H9 (cell line): ENCODE measurements around the gene LPCAT1. TPM values are rescaled to one million over a fixed set of nuclear protein-coding genes. Genes with fewer than 3 reads are reported as not detected.

Source experiments
- DNase-seq: peaks from one replicate; pipeline ENCODE4 v3.0.0-alpha.2; 2017
- H2AFZ ChIP-seq: one replicate; pipeline ENCODE4 v1.6.1; 2013; ENCODE audit warnings: mild to moderate bottlenecking, low read length, control low read depth, moderate library complexity
- H2AK5ac ChIP-seq: 2 replicates; pipeline ENCODE4 v1.6.1; 2013; ENCODE audit warnings: low read length, control low read depth, mixed read lengths; ENCODE audit not compliant: insufficient read length
- H2BK120ac ChIP-seq: one replicate; pipeline ENCODE4 v1.6.1; 2013; ENCODE audit warnings: low read depth, mild to moderate bottlenecking, low read length, control low read depth, inconsistent platforms; ENCODE audit not compliant: poor library complexity, severe bottlenecking
- H2BK12ac ChIP-seq: 2 replicates; pipeline ENCODE4 v1.6.1; 2013; ENCODE audit warnings: low read length, control low read depth, mixed read lengths, low read depth; ENCODE audit not compliant: insufficient read length
- H2BK15ac ChIP-seq: 2 replicates; pipeline ENCODE4 v1.6.1; 2013; ENCODE audit warnings: low read depth, low read length, control low read depth
- H2BK20ac ChIP-seq: one replicate; pipeline ENCODE4 v1.6.1; 2013; ENCODE audit warnings: low read depth, mild to moderate bottlenecking, low read length, control low read depth, inconsistent platforms; ENCODE audit not compliant: poor library complexity, severe bottlenecking
- H2BK5ac ChIP-seq: 2 replicates; pipeline ENCODE4 v1.6.1; 2013; ENCODE audit warnings: low read length, control low read depth, mixed read lengths; ENCODE audit not compliant: insufficient read length
- H3K14ac ChIP-seq: 2 replicates; pipeline ENCODE4 v1.6.1; 2013; ENCODE audit warnings: low read length, control low read depth; ENCODE audit not compliant: insufficient read depth
- H3K18ac ChIP-seq: 2 replicates; pipeline ENCODE4 v1.6.1; 2013; ENCODE audit warnings: low read depth, mild to moderate bottlenecking, mixed read lengths, low read length, control low read depth; ENCODE audit not compliant: insufficient read length
- H3K23ac ChIP-seq: 2 replicates; pipeline ENCODE4 v1.6.1; 2013; ENCODE audit warnings: low read length, control low read depth, mixed read lengths, low read depth; ENCODE audit not compliant: insufficient read length
- H3K23me2 ChIP-seq: 2 replicates; pipeline ENCODE4 v1.6.1; 2013; ENCODE audit warnings: low read depth, mild to moderate bottlenecking, mixed read lengths, low read length, control low read depth; ENCODE audit not compliant: insufficient read length, poor library complexity, severe bottlenecking
- H3K27ac ChIP-seq: 2 replicates; pipeline ENCODE4 v1.5.1; 2013; ENCODE audit warnings: low read length, control low read depth, mixed read lengths, low read depth; ENCODE audit not compliant: insufficient read length
- H3K27me3 ChIP-seq: 2 replicates; pipeline ENCODE4 v1.6.1; 2013; ENCODE audit warnings: low read length, control low read depth, inconsistent platforms; ENCODE audit not compliant: insufficient read depth
- H3K4ac ChIP-seq: 2 replicates; pipeline ENCODE4 v1.6.1; 2013; ENCODE audit warnings: low read depth, mild to moderate bottlenecking, control low read depth, inconsistent platforms, low read length, moderate library complexity
- H3K4me1 ChIP-seq: 2 replicates; pipeline ENCODE4 v1.6.1; 2013; ENCODE audit warnings: low read length, control low read depth, inconsistent platforms; ENCODE audit not compliant: insufficient read depth
- H3K4me2 ChIP-seq: 2 replicates; pipeline ENCODE4 v1.6.1; 2013; ENCODE audit warnings: low read length, control low read depth, mixed read lengths; ENCODE audit not compliant: insufficient read length, insufficient read depth
- H3K56ac ChIP-seq: 2 replicates; pipeline ENCODE4 v1.6.1; 2013; ENCODE audit warnings: low read depth, mild to moderate bottlenecking, mixed read lengths, low read length, control low read depth; ENCODE audit not compliant: insufficient read length
- H3K79me1 ChIP-seq: 2 replicates; pipeline ENCODE4 v1.6.1; 2013; ENCODE audit warnings: low read depth, mild to moderate bottlenecking, moderate library complexity, low read length, control low read depth, inconsistent platforms; ENCODE audit not compliant: insufficient read depth, poor library complexity, severe bottlenecking
- H3K79me2 ChIP-seq: 2 replicates; pipeline ENCODE4 v1.6.1; 2013; ENCODE audit warnings: low read length, control low read depth, inconsistent platforms; ENCODE audit not compliant: insufficient read depth
- H3K9ac ChIP-seq: 2 replicates; pipeline ENCODE4 v1.6.1; 2013; ENCODE audit warnings: low read length, control low read depth, mixed read lengths; ENCODE audit not compliant: insufficient read length; ENCODE audit errors: extremely low read depth
- H3K9me3 ChIP-seq: one replicate; pipeline ENCODE4 v1.6.1; 2013; ENCODE audit warnings: low read depth, low read length, inconsistent platforms; ENCODE audit not compliant: control insufficient read depth
- H3T11ph ChIP-seq: one replicate; pipeline ENCODE4 v1.6.1; 2013; ENCODE audit warnings: mild to moderate bottlenecking, low read length, control low read depth, inconsistent platforms
- H4K20me1 ChIP-seq: one replicate; pipeline ENCODE4 v1.6.1; 2013; ENCODE audit not compliant: control insufficient read depth, insufficient read length, insufficient read depth
- H4K5ac ChIP-seq: 2 replicates; pipeline ENCODE4 v1.6.1; 2013; ENCODE audit warnings: low read depth, mild to moderate bottlenecking, mixed read lengths, low read length, control low read depth; ENCODE audit not compliant: insufficient read length
- H4K8ac ChIP-seq: replicated peaks from 2 replicates; pipeline ENCODE4 v1.6.1; 2013; ENCODE audit warnings: low read length, control low read depth, mixed read lengths, low read depth; ENCODE audit not compliant: insufficient read length
- H4K91ac ChIP-seq: 2 replicates; pipeline ENCODE4 v1.6.1; 2013; ENCODE audit warnings: low read depth, mild to moderate bottlenecking, moderate library complexity, mixed read lengths, low read length, control low read depth; ENCODE audit not compliant: insufficient read length
- H3K27ac Mint-ChIP-seq, 3 experiments: 2 replicates in 2 of 3; 3 replicates in 1 of 3; pipeline ENCODE4 v1.8.0; 2020 to 2021; ENCODE audit warnings: mixed read lengths in 3 of 3, mild to moderate bottlenecking in 1 of 3, moderate library complexity in 1 of 3
- H3K27me3 Mint-ChIP-seq: 2 replicates; pipeline ENCODE4 v1.8.0; 2021; ENCODE audit warnings: low read depth, mild to moderate bottlenecking, moderate library complexity, mixed read lengths
- H3K36me3 Mint-ChIP-seq, 3 experiments: 2 replicates in 2 of 3; 3 replicates in 1 of 3; pipeline ENCODE4 v1.8.0; 2020 to 2021; ENCODE audit warnings: low read depth in 3 of 3, mixed read lengths in 3 of 3; ENCODE audit not compliant: insufficient read depth in 1 of 3
- H3K4me1 Mint-ChIP-seq, 2 experiments: 2 replicates each; pipeline ENCODE4 v1.8.0; 2020; ENCODE audit warnings: mixed read lengths in 2 of 2
- H3K4me3 Mint-ChIP-seq, 2 experiments: 2 replicates in 1 of 2; 3 replicates in 1 of 2; pipeline ENCODE4 v1.8.0; 2020 to 2021; ENCODE audit warnings: mild to moderate bottlenecking in 2 of 2, mixed read lengths in 2 of 2, moderate library complexity in 1 of 2
- H3K9me3 Mint-ChIP-seq, 2 experiments: 2 replicates in 1 of 2; 3 replicates in 1 of 2; pipeline ENCODE4 v1.8.0; 2020; ENCODE audit warnings: mild to moderate bottlenecking in 2 of 2, mixed read lengths in 2 of 2, moderate library complexity in 1 of 2
- CTCF ChIP-seq: fragments of 200-600 bp; sonication (generic); conservative IDR thresholded peaks from 3 replicates; pipeline ENCODE4 v1.8.0; 2021; ENCODE audit warnings: antibody characterized with exemption, mild to moderate bottlenecking
- WGBS: extraction: QIAGEN DNeasy Blood & Tissue Kit; methylation state at CpG from one replicate; pipeline ENCODE4 v1.1.7; 2013; ENCODE audit warnings: missing lambda C conversion rate, low lambda C conversion rate, mixed read lengths; ENCODE audit not compliant: insufficient read length; ENCODE audit errors: extremely low coverage; 5-methylcytosine and 5-hydroxymethylcytosine counted together
- total RNA-seq: library from RNA; stranded (reverse); gene quantifications from 2 replicates; pipeline ENCODE4 v1.2.1, GENCODE V29; 2021

The LPCAT1 gene
- total RNA-seq, 1 experiment from 2014 or later: 231 TPM

GRCh38 chr5:1532384-1532783 is 8.6 kb upstream of the LPCAT1 start:
- H3K27me3 ChIP-seq: no peaks in the 10 kb centered on the region
- no peaks in the 10 kb centered on the region for H3K4me1 Mint-ChIP-seq
- no peaks in the 10 kb centered on the region for H3K23me2 ChIP-seq
- no peak overlapping the region for H2AFZ ChIP-seq
- no peak for TF ChIP-seq CTCF
- no peak overlapping the region for H4K91ac ChIP-seq
- no peak overlapping the region for H3T11ph ChIP-seq
- no CpG with 5 or more reads among the region's 1 CpG for WGBS
- H3K4ac ChIP-seq: no peak overlapping the region
- H3K27me3 Mint-ChIP-seq: peaks cover 9% of the 10 kb centered on the region
- no peak overlapping the region for H2BK20ac ChIP-seq
- H3K9ac ChIP-seq: no peak overlapping the region
- H3K79me1 ChIP-seq: no peaks in the 10 kb centered on the region
- no peak overlapping the region for H2BK5ac ChIP-seq
- H4K8ac ChIP-seq: no peak overlapping the region
- H3K79me2 ChIP-seq: no peaks in the 10 kb centered on the region
- H3K27ac ChIP-seq: no peak overlapping the region
- H3K14ac ChIP-seq: no peak overlapping the region
- DNase-seq: no peak
- no peaks in the 10 kb centered on the region for H4K20me1 ChIP-seq
- H3K9me3 ChIP-seq: no peaks in the 10 kb centered on the region
- H2BK15ac ChIP-seq: no peak overlapping the region
- H3K18ac ChIP-seq: no peak overlapping the region
- no peak overlapping the region for H3K4me3 Mint-ChIP-seq
- H3K9me3 Mint-ChIP-seq: no peaks in the 10 kb centered on the region; a peak in 1 of 5 replicates
- no peak overlapping the region for H3K4me2 ChIP-seq
- H2AK5ac ChIP-seq: no peak overlapping the region
- H4K5ac ChIP-seq: no peak overlapping the region
- no peak overlapping the region for H3K56ac ChIP-seq
- no peak overlapping the region for H3K27ac Mint-ChIP-seq
- H2BK120ac ChIP-seq: no peak overlapping the region
- H3K4me1 ChIP-seq: no peaks in the 10 kb centered on the region
- no peak overlapping the region for H3K23ac ChIP-seq
- no peak overlapping the region for H2BK12ac ChIP-seq
- no peaks in the 10 kb centered on the region for H3K36me3 Mint-ChIP-seq
